GM18858 (cell line): ENCODE data around the gene GPC6.

Experiments used
- ATAC-seq: cut with Tn5 transposase; IDR thresholded peaks from one replicate; pipeline ENCODE4 v1.9.1; 2021; ENCODE audit not compliant: unreplicated experiment

The GPC6 gene

DNA sequence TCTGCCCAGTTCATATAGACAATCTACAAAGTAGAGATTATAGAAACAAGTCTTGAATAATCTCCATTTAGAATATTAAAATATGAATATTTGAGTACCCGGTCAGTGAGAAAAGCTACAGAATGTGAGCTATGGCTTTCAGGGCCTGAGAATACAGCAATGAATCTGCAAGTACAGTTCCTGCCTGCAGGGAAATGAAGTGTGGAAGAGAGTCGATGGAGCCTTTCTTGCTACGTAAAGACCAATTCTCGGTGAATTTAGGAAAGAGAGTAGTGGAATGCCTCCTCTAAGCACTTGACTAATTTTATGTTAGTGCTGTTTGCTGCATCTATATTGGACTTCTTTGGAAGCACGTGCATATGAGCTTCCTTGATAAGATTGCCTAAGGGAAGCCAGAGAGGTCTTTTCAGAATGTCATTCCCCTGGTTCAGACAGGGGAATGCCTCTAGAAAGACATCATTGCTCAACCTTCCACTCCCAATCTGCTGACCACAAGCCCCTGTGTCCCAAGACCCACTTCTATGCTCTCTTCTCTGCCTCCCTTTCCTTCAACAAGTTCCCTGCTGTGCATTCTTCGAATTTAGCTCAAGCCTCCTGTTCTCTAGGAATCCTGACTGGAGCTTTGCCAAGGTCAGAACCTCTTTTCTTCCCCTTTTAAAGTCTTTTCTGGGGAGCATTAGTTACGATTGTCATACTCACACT, 41.9 kb downstream of the GPC6 start:
- ATAC-seq, result no peak

DNA sequence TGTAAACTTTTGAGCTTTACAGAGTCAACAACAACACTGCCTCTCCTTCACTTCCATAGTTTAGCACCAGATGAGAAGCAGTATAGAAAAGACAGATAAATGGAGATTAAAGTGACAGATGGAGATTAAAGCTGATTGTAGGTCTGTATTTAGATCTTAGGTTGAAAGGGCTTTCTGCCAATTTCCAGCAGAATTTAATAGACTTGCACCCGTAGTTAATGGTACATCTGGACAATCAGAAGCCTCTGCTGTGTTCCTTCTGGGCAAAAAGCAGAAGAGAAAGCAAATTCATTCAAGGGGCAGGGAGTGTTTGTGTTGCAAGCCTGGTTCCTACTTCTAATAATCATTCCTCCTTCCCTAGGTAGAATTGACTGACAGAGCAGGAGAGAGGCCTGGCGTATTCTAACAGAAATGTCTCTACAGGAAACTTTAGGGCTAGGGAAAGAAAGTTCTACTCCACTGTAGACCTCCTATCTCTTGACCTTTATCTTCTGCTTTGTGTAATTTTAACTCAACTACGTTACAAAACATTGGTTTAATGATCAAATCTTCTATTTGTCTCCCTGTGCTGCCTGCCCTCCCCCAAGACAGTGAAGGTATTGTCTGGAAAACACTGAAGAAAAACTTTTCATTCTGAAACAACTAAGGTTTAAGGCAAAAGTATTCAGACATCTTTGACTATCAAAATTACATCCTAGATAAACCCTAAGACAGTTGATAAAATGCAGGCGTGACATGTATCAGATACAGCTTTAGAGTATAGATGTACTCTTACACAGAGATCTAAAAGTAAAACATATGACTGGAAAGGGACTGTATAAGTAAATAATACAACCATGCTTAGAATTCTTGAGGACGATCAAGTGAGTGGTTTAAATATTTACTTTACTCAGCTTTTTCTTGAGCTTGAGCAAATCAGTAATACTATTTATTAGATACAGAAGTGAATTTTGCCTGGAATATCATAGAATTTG, 44.4 kb downstream of the GPC6 start:
- ATAC-seq, result no peak

DNA sequence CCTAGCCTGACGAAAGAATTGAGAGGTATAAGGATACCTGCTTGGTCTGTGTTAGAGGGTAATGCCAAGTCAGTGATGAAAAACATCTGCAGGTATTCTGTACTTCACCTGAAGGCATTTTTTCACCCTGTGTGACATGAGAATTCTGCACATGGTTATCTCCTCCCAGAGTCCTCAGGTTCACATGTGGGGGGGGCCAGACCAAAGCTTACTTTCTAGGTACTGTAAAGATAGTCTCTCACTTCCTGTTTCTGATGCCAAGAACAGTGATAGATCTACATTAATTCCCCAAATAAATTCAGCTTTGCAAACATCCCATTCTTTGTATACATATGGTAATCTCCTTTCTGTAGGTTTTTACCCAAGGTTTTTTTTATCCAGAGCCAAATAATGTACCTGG, 53.4 kb downstream of the GPC6 start:
- no peak for ATAC-seq

DNA sequence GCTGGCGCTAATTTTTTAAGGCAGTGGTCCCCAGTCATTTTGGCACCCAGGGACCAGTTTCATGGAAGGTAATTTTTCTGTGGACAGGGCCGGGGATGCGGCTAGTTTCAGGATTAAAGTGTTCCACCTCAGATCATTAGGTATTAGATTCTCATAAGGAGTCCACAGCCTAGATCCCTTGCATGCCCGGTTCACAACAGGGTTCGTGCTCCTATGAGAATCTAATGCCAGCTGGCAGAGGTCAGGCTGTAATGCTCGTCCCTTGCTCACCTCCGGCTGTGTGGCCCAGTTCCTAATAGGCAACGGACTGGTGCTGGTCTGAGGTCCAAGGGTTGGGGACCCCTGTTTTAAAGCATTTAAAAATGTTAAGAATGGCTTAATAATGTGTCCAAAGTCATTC, 54.1 kb downstream of the GPC6 start:
- ATAC-seq, result no peak

DNA sequence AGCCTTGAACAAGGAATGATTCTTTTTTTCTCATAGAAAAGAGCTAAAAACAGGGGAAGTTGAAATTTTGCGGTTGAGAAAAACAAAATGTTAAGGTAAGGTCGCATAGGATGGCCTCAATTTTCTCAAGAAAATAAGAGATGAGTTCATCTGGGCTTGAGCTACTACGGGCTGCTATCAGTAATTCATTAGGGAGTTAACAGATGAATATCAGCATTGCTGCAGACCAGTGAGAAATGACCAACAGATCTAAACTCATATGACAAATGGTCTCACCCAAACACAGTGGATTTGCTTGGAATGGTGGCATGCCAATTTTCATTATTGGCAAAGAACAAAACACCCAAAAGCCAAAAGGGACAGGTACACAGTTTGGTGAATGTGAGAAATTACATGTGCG, 56.6 kb downstream of the GPC6 start:
- ATAC-seq, result no peak

DNA sequence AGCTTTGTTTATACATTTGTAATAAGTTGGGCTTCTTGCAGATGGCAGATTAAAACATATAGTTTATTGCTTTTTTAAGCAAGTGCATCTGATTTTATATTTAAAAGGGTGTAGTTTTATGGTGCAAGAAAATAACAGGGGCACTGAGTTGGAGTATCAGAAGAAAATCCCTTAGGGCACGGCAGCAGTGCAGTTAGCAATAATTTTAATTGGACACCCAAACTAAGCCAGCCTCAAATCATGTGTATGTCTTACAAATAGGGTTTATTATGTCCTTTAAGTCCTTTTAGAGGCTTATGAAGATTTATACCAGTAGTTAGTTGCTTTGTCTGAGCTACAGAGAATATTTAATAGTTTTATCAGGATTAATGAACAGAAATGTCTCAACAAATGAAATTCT, 57.5 kb downstream of the GPC6 start:
- no peak for ATAC-seq

DNA sequence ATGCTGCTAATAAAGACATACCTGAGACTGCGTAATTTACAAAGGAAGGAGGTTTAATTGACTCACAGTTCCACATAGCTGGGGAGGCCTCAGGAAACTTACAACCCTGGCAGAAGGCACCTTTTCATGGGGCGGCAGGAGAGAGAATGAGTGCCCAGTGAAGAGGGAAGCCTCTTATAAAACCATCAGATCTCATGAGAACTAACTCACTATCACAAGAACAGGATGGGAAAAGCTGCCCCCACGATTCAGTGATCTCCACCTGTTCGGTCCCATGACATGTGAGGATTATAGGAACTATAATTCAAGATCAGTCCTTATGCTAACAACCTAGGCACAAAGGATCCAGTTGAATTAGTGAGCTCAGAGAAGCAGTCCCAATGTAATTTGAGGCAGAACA, 59.4 kb downstream of the GPC6 start:
- ATAC-seq, result no peak

DNA sequence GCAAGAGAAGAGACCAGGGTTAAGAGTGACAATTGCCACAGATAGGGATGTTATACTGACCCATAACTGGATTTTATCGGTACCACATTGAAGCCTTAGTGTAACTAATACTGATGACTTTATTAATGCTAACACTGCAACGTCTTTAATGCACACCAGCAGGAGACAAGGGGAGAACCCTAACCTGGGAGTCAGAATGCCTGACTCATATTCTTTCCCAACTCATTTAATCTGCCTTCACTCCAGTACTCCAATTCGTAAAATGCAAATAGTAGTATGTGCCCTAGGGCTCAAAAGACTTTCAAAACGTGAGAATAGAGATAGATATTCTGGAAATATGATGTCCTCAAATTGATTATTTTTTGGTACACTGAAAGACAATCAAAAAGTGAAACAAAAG, 62.4 kb downstream of the GPC6 start:
- ATAC-seq, result no peak

DNA sequence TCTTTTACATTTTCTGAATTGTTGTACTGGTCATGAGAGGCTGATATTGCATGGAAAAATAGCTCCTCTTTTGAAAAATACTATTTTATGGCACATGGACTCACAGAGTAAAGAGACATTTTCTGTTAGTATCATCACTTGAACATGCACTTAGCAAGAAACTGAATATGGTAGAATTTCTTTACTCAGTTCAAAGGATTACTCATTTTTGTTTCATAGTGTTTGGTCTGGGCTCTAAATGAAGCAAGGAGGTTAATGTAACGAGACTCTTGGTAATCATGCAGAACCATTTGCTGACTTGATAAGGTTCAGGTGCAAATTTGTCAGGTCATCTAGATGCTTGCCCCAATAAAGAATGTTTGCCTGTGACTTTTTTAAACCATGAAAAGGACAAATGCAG, 63.2 kb downstream of the GPC6 start:
- ATAC-seq, result no peak

DNA sequence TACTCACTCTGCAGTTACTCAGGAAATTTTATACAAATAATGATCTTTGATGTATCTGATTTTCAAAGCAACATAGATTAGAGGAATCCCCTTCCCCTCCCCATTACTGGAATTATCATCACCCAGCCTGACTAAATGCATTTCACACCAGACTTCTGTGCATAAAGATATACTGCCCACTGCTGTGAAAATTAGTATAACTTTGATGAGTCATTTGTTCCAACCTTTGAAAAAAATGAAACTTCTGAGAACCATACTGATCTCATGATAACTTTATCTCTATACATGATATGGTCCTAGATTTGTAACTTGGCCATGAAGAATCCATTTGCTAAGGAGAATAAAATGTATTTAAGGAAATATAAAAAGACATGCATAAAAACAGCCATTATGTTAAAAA, 63.9 kb downstream of the GPC6 start:
- ATAC-seq, result no peak

DNA sequence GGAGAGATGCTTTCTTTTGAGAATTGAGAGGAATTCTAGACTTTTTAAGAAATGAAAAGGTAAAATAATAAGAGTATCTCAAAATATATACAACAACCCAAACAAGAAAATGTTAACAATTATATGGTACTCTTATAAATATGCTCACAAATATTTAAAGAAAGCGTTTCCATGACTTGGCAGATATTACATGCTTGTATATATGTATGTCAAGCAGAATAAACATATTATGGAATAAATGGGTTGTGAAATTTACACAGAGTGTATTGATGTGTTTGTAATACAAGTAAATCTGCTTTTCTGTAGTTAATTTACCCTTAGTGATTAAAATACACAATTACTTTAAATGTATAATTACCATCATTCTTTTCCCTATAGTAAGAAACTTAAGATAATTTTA, 65.8 kb downstream of the GPC6 start:
- ATAC-seq, result no peak

DNA sequence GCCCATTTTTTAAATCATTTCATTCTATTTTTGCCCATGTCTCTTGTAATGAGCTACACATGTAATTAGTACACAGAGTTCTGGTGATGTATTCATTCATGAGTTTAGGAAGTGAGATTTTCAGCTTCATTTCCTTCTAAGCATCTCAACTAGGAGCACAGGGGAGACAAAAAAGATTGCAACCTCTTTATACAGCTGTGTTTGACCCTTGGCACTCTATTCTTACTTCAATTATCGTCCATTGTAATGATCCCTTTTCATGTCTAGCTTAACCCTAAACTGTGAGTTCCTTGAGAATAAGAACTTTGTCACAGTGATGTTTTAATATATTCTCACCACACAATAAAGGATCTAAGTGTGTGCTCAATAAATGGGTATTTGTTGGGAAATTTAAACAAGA, 67.1 kb downstream of the GPC6 start:
- no peak for ATAC-seq

DNA sequence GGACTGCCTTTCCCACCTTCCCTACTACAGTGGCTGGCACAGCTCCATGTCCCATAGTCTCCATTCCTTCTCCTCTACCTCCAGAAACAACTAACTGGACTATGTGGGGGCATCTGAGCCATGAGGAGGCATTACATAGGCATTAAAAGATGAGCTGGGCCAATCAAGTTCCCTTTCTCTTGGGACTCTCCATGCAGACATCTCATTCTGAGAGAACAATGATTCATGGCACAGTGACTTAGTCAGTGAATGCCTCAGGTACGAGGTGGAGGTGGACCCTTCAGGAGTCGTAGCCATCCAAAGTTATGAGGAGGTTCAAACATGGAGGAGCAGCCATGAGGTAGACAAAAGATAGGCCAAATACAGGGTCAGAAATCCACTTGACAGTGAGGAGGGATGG, 70.0 kb downstream of the GPC6 start:
- ATAC-seq, result no peak

DNA sequence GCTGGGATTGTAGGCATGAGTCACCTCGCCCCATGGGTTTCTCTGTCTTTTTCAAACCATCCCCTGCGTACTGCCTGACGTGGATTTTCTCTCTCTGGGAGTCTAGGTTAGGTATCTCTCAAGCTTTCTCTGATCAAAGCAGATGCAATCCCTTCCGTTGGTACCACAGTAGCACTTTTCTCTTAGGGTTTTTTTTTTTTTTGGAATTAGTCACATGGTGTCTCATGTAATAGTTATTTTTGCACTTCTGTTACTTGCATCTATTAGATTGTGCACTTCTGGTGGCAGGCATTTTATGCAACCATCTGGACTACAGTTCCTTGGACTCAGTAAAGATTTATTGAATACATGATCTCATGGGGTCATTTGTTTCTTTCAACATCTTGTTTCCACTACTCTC, 72.1 kb downstream of the GPC6 start:
- ATAC-seq, result no peak

DNA sequence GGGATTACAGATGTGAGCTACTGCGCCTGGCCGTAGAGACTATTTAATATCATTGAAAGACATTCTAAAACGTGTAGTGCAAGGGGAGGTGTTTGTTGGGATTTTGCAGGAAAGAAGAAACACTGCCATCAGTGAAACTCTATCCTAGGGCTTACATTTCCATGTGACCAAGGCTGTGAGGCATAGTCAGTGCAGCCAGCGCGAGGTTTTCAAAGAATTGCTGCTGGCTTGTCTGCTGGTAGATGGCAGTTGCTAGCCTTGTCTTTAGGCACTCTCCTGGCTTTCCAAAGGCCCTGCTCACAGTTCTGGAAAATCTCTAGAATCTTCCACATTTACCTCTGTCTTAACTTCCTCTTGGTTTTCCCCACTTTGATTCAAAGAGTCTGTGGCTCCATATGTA, 77.5 kb downstream of the GPC6 start:
- ATAC-seq, result no peak

DNA sequence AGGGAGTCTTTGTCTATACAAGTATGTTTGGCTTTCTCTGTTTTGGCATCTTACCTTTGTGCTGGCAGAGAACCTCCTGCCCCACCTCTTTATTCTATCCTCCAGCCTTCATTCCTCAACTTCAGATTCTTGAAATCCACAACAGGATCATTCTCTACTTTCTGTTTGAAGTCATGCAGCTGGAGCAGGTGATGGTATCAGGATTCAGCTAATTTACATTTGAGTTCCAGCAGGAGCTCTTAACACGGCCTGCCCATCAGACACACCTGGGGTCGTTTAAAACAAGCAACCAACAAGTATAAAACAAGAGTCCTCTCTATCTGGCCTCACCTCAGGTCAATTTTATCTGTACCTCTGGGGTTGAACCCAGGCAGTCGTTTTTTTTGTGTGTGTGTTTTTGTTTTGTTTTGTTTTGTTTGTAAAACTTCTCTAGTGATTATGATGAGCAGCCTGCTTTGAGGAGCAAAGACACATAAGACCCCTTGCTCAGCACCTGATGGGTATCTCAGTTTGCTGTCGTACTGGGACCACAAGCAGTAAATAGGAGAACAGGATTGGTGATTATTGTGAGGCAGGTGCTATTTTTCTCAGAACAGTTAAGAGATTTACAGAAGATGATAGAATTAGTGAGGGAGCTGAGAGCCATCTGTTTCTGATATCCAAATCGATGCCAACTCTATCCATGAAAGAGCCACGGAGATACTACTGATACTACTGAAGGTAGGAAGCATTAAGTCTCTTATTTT, 78.4 kb downstream of the GPC6 start:
- ATAC-seq, result no peak

DNA sequence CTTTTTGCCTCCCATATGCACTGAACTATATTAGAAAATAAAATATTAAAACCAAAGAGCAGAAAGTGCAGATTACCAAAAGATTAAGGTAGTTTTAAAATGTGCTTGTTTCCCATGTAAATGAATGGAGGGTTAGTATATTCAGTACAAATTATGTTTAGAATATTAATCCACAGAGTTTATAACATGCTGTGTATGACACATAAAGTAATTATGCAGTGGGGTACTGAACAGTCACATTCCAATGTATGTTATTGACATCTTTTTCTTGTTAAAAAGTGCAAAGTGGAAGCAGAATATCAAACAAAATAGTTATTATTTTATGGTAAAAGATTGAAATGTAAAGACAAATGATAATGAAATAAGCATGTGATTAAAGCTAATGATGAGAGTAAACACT, 79.3 kb downstream of the GPC6 start:
- no peak for ATAC-seq

DNA sequence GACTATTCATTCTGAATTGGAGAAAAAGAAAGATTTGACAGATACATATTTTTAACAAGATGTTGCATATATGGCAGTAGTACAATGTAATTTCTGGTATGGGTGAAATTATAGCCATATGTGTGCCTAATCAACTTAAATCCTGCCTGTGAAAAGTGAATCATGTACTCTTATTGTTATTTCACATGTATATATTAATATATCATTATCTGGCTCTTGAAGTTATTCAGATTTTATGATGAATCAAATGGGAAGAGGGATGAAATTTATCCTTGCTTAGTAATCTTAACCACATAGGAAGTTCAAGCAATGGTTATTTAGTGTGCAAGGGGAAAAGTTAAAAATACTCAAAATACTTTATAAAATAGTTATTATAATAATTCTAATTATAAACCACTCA, 80.5 kb downstream of the GPC6 start:
- ATAC-seq, result no peak

DNA sequence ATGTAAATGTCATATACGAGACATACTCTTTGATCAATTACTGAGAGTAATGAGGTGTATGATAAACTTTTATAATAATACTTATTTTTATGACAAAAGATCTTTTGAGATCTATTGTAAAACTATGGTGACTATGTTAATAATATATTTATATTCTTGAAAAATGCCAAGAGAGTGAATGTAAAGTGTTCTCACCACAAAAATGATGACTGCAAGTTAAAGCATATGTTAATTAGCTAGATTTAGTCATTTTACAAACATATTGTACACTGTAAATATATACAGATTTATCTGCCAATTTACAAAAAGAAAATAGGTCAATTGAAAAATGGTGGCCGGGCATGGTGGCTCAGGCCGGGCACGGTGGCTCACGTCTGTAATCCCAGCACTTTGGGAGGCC, 81.0 kb downstream of the GPC6 start:
- ATAC-seq, result no peak

DNA sequence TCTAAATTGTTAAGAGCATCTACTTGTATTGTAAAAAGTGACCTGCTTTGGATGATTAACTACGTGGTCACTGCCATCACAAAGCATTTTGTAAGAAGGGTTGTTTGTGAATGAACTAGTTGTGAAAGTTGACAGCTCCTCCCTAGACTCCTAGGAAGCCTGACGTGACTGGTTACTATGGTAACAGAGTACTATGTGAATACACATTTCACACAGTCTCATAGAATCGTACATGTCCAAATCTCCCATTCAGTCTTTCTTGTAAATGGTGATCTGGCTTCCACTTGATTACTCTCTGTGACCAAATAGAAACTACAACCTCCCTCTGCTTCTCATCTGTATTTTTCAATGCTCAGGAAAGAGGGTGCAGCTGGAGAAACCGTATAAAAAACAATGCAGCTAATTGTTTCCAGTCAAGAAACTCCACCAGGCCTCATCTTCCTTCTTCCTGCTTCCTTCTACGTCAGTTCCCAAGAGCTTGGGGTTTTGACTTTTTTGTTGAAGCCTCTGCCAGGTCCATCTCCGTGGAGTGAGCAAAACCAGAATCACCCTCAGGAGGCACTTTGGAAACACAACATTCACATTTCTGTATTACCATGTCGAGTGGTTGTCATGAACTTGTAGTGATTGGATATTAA, 83.4 kb downstream of the GPC6 start:
- ATAC-seq, result no peak

DNA sequence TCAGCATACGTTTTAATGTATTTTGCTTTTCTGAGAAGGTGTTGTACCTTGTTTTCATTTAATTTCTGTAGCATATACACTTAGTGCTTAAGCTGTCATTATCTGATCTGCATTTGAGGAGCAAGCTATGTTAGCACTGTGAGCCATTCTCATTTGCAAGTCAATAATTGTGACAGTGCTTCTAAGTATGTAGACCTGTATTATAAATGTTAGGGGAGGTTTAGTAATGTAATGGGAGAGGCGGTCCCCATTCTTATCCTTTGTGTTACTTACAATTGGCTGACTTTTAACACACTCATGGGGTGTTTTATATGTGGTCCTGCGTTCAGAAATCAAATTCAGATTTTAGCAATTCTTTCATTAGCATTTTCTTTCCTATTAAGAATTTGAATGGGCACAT, 90.2 kb downstream of the GPC6 start:
- no peak for ATAC-seq
